ENCODE measurements around the gene TULP1.

The TULP1 gene

DNA sequence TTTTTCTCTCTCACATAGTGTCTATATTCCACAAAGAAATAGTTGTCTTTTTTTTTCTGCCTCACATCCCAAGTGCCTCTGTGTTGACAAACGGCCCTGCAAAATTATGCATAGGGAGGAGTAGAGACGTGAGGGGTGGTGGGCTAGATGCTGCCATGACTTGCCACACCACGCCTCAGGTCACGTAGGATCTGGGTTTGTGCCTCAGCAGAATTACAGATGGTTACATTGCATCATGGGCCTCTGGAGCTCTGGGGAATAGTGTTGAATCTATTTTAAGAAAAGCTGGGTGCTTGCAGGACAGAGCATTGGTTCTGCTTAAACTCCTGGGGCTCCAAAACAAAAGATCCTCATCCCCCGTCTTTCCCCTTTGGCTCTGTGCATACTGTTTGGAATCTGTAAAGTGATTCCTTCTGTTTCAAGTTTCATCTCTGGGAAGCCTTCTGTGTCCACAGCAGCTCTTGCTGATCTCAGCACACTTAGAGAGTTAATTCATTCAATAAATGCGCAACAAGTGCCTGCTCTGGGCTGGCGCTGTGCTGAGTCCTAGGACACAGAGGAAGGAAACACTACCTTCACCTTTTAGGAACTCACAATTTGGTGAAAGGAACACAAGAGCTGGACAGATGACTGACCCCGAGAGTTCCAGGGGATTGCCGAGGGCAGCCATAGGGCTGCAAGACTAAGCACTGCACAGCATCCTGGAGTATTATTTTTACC lies 58.1 kb downstream of the TULP1 start:
- DNase-seq, result no peak

DNA sequence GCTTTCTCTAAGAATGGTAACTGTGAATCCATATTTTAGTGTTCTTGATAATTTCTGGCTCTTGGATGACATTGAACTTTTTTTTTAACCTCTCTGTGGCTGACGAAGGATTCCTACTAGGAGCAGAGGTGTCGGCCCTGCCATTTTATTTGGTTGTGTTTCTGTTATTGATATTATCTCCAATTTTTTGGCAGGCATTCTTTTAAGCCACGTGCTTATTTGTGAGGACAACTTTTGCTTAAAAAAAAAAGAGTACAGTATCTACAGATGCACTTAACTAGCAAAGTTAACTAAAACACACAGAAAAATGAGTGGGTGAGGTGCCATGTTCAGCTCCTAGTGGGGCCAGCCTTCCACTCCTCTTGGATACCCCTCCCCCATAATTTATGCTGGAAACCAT lies 59.5 kb downstream of the TULP1 start:
- no peak for DNase-seq

DNA sequence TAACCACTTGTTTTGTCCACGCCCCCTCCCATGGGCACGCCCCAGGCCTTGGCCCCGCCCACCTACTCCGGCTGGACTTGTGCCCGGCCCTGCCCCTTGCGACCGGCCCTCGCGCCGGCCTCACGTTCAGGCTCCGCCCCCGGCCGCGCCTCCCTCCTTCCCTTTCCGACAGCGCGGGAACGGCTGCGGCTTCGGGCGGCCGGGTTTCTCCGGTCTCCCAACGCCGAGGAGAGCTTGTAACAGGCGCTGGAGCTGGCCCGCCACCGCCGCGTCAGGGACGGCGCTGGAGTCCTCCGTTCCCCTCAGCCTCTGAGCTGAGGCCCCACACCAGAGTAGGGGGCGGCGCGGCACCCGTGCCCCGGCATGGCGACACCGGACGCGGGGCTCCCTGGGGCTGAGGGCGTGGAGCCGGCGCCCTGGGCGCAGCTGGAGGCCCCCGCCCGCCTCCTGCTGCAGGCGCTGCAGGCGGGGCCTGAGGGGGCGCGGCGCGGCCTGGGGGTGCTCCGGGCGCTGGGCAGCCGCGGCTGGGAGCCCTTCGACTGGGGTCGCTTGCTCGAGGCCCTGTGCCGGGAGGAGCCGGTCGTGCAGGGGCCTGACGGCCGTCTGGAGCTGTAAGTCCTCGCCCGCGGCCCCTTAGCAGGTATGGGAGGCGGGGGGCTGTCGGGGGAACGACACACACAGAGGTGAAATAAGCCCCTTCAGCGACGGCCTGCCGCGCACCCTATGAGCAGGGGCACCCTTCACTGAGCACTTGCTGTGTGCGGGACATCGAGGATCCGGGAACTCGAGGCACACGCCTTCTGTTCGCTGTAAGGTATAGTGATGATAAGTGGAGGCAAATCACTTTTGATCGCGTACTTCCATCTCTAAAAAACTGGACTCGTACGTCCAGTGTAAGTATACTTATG lies 60.3 kb downstream of the TULP1 start, which contains the start of gene FANCE:
TSS of gene FANCE (plus strand) at position 156 of the 908 bp plus-strand sequence. CDS start at position 364, 208 bp downstream.
- peak; percentile 87 to 94 for DNase-seq

DNA sequence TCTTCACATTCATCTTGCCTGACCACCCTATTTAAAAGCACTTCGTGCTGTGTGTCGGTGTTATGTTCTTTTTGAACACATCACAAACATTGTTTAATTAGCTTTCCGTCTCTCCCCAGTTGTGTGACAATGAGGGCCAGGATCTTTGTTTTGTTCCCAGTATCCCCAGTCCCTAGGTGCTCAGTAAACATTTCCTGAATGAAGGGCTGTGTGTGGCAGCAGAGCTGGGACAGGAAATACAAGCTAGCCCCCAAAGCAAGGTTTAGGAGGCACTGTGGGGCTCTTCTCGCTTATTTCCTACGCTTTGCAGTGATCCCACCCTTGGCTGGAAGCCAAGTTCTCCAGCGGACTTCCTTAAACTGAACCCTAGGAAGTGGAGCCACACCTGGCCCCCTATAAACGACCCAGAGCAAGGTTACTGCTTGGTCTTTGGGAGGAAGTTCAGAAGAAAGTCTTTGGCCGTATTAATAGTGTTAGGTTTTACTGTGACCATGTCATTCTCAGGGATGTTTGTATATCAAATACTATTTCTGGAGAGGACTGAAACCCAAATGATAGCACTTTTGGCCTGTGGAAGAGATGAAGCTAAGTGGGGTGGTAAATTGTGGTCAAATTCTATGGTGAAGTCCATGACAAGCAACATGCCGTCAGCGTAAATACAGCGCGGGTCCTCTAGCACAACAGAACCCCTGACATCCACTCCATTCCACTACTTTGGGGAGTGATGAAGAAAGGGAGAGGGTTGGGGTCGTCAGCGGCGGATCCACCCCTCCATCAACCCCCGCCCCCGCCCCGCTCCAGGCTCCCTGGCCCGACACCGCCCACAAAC lies 61.1 kb downstream of the TULP1 start:
- no peak for DNase-seq

DNA sequence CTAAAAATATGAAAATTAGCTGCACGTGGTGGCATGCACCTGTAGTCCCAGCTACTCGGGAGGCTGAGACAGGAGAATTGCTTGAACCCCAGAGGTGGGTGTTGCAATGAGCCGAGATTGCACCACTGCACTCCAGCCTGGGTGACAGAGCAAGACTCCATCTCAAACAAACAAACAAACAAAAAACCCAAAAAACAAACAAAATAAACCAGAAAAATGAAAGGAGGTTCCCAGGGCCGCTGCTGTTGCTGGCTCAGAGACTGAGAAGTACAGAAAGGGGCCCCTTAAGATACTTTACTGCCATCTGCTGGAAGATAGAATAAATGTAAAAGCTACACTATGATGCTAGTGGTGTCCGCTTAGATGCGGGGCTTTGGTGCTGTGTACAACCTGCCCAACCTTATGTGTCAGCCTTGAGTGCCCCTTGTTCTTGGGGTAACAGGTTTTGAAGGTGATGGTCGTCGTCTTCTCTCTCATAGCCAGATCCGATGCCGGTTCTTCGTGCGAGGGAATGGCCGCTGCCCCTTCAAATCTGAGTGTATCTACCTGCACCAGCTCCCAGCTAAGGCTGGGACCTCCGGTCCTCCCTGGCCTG lies 63.3 kb downstream of the TULP1 start:
- DNase-seq, result peak; percentile 54 to 79

DNA sequence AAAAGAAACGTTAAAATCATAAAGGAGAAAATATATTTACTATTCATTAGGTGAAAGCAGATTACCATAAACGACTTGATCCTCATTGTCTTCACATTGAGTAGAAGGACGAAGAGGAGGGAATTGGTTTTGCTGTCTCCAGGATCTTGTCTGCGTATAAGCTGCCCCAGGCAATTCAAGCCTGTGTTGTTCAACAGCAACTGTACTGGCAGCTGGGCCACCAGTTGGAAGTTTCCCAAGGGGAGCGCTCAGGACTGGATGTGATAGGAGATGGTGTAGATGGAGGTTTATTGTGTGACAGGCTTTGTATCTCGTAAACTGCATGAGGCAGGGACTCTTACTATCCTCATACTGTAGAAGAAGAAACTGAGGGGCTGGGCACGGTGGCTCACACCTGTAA lies 64.5 kb downstream of the TULP1 start:
- DNase-seq, result peak in 1 of 2 experiments; percentile 28

Data from NCI-H446 (cell line).